ENCODE results near the gene AKNA. TPM values are rescaled to one million over a fixed set of nuclear protein-coding genes. Genes with fewer than 3 reads are reported as not detected.

AKNA gene
- total and polyA plus RNA-seq, 12 donors = 4.8 to 37.3 (median 15.9) TPM

- Histone ChIP-seq H3K9me3 (replicated peaks in 1 of 3) (no peaks in the 10 kb centered on the region), H3K4me1 (replicated peaks in 1 of 2) (peaks cover under 1 to 3% of the 10 kb centered on the region in 2 donors), H3K4me3 (no peak overlapping the region), H3K27me3 (no peaks in the 10 kb centered on the region), H3K27ac (no peak overlapping the region), H3K36me3 (replicated peaks in 1 of 2) (peaks cover 0 to 95% of the 10 kb centered on the region in 2 donors)
- WGBS, 4 donors = 89 to 91% (median 90%) methylated on average over 7 to 9 of the region's 9 CpGs
- TF ChIP-seq POLR2A (IDR thresholded peaks at IDR 0.05) = no peak
- no peak for TF ChIP-seq CTCF (IDR thresholded peaks at IDR 0.05)
- intact Hi-C loops (cut with DNase I) = loop anchor here (5.0 to 10.0 kb wide), 4 partner anchors 51 to 311 kb away; partner anchors contain the start of genes TEX53 (in 1 of the 2) and WHRN (in 1 of the 2)
- DNase-seq = no peak
Observed at GRCh38 chr9:114343471-114344187, 44.2 kb downstream of the AKNA start.

GRCh38 chr9:114342755-114343440 lies 44.9 kb downstream of the AKNA start:
- H3K4me1 ChIP-seq (replicated peaks in 1 of 2) = no peaks in the 10 kb centered on the region
- DNase-seq = no peak
- WGBS, 4 donors = 89 to 90% (median 89%) methylated on average over 5 of the region's 5 CpGs
- H3K4me3 ChIP-seq = no peak overlapping the region
- H3K27me3 ChIP-seq = no peaks in the 10 kb centered on the region
- intact Hi-C loops (cut with DNase I) = loop anchor here (5.0 to 10.0 kb wide), 4 partner anchors 52 to 312 kb away; partner anchors contain the start of genes TEX53 (in 1 of the 2) and WHRN (in 1 of the 2)
- TF ChIP-seq CTCF (IDR thresholded peaks at IDR 0.05) (no peak), POLR2A (IDR thresholded peaks at IDR 0.05) (no peak)
- no peaks in the 10 kb centered on the region for H3K9me3 ChIP-seq (replicated peaks in 1 of 3)
- H3K36me3 ChIP-seq (replicated peaks in 1 of 2) = peaks cover 0 to 97% of the 10 kb centered on the region in 2 donors
- H3K27ac ChIP-seq = no peak overlapping the region

GRCh38 chr9:114341991-114342390 lies 45.8 kb downstream of the AKNA start:
- no peak overlapping the region for H3K4me3 ChIP-seq
- no peaks in the 10 kb centered on the region for H3K9me3 ChIP-seq (replicated peaks in 1 of 3)
- no peak overlapping the region for H3K27ac ChIP-seq
- no peak for DNase-seq
- intact Hi-C loops (cut with DNase I) = loop anchor here (5.0 to 10.0 kb wide), 4 partner anchors 53 to 313 kb away; partner anchors contain the start of genes TEX53 (in 1 of the 2) and WHRN (in 1 of the 2)
- no peaks in the 10 kb centered on the region for H3K4me1 ChIP-seq (replicated peaks in 1 of 2)
- no peaks in the 10 kb centered on the region for H3K27me3 ChIP-seq
- 96 to 100% (median 97%) methylated on average over 1 to 4 of the region's 4 CpGs for WGBS, 4 donors
- peaks cover 0 to 97% of the 10 kb centered on the region in 2 donors for H3K36me3 ChIP-seq (replicated peaks in 1 of 2)
- no peak for TF ChIP-seq CTCF (IDR thresholded peaks at IDR 0.05)
- TF ChIP-seq POLR2A (IDR thresholded peaks at IDR 0.05) = no peak

- TF ChIP-seq CTCF (IDR thresholded peaks at IDR 0.05) (no peak), POLR2A (IDR thresholded peaks at IDR 0.05) (no peak)
- H3K9me3 ChIP-seq (replicated peaks in 1 of 3) = no peaks in the 10 kb centered on the region
- peaks cover 0 to 98% of the 10 kb centered on the region in 2 donors for H3K36me3 ChIP-seq (replicated peaks in 1 of 2)
- no peaks in the 10 kb centered on the region for H3K4me1 ChIP-seq (replicated peaks in 1 of 2)
- intact Hi-C loops (cut with DNase I) = loop anchor here (5.0 to 10.0 kb wide), 4 partner anchors 54 to 314 kb away; partner anchors contain the start of genes TEX53 (in 1 of the 2) and WHRN (in 1 of the 2)
- no peaks in the 10 kb centered on the region for H3K27me3 ChIP-seq
- H3K27ac ChIP-seq = no peak overlapping the region
- no peak for DNase-seq
- no peak overlapping the region for H3K4me3 ChIP-seq
- WGBS, 4 donors = 91 to 100% (median 92%) methylated on average over 4 to 12 of the region's 12 CpGs
Observed at GRCh38 chr9:114341152-114341830, 46.5 kb downstream of the AKNA start.
